H1 (cell line): ENCODE data around the gene RTEL1. TPM values are rescaled to one million over a fixed set of nuclear protein-coding genes. Genes with fewer than 3 reads are reported as not detected.

ENCODE experiments used
- BRCA1 ChIP-seq: IDR thresholded peaks from 2 replicates; pipeline ENCODE4 v1.6.1; 2012; ENCODE audit warnings: low read depth, low read length, improper control_type of control experiment
- FOSL1 ChIP-seq: IDR thresholded peaks from 2 replicates; pipeline ENCODE4 v1.6.1; 2011; ENCODE audit warnings: mild to moderate bottlenecking, low read depth, low read length, moderate library complexity; ENCODE audit not compliant: insufficient read depth
- KDM5A ChIP-seq: fragments of 200-600 bp; IDR thresholded peaks from 2 replicates; pipeline ENCODE4 v1.7.1; 2012; ENCODE audit warnings: mild to moderate bottlenecking, low read length, inconsistent platforms, mixed read lengths
- RAD21 ChIP-seq, 2 experiments: IDR thresholded peaks in 1 of 2; conservative IDR thresholded peaks in 1 of 2; 2 replicates each; pipeline ENCODE4 v1.6.1; 2011; ENCODE audit warnings: low read depth in 2 of 2, low read length in 2 of 2, improper control_type of control experiment in 1 of 2, inconsistent platforms in 1 of 2, mild to moderate bottlenecking in 1 of 2, moderate library complexity in 1 of 2
- SIN3A ChIP-seq, 2 experiments: IDR thresholded peaks in 1 of 2; conservative IDR thresholded peaks in 1 of 2; 2 replicates each; pipeline ENCODE4 v1.6.1; 2011 to 2012; ENCODE audit warnings: low read length in 2 of 2, improper control_type of control experiment in 1 of 2, low read depth in 1 of 2, mild to moderate bottlenecking in 1 of 2
- TAF1 ChIP-seq: IDR thresholded peaks from 2 replicates; pipeline ENCODE4 v1.6.1; 2011; ENCODE audit warnings: mild to moderate bottlenecking, low read depth, low read length
- TBP ChIP-seq: IDR thresholded peaks from 2 replicates; pipeline ENCODE4 v1.6.1; 2011; ENCODE audit warnings: low read depth, low read length, improper control_type of control experiment
- polyA plus RNA-seq, 7 experiments: library from polyadenylated mRNA; depleted of rRNA in 3 of 7; stranded (reverse) in 5 of 7; unstranded in 2 of 7; fragments of >200 nt in 5 of 7; fragments of 200-250 nt in 2 of 7; gene quantifications; 1 replicate in 5 of 7; 2 replicates in 1 of 7; 4 replicates in 1 of 7; pipeline versions ENCODE4 v1.2.1 to v1.2.3, GENCODE V29; 2011 to 2013; ENCODE audit warnings: missing spikeins in 2 of 7, mixed read lengths in 2 of 7
- total RNA-seq: library from RNA; stranded (reverse); fragmentation: NEBNext Ultra II Directional; extraction: Animal tissue kit (Norgen Biotek cat#: 25700); gene quantifications from 2 replicates; pipeline ENCODE4 v1.2.1, GENCODE V29; 2021

Gene RTEL1
- total and polyA plus RNA-seq, 2 of the 8 experiments (the other 6 are each of a cell fraction or from before 2014, with no cell fraction given): 16.2 to 37.1 TPM

DNA sequence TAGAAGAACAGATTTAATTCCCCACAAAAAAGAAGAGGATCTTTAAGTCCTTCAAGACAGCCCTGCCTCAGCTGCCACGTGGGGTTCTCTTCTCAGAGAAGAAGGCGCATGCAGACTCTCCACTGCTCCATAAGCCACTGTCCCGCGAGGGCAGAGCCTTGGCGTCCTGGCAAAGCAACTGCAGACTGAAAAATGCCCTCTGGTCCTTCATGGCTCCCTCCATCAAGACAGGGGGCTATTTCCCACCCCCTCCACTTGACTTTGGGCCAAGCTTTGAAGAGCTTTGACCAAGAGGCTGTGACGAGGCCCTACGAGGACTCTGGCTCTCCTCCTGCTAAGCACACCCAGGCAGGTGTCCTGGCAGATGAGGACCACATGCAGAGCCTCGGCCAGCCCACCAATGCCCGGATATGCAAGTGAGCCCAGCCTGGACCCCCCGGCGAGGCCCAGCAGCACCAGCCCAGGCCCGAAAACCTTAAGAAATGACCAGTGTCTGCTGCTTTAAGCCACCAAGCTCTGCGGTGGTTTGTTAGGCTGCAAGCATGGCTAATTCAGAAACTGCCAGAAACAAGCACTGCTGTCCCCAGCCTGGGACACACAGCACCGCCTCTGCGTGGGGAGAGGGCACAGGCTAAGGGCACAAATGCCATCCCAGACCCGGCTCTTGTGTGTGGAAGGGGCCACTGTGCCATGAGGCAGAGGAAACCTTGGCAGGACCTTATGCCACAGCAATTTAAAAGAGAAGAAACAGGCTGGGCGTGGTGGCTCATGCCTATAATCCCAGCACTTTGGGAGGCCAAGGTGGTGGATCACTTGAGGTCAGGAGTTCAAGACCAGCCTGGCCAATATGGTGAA is 47.3 kb upstream of the RTEL1 start (continued):
- TF ChIP-seq KDM5A (no peak), TAF1 (no peak), FOSL1 (no peak), TBP (no peak), SIN3A (conservative IDR thresholded peaks at IDR 0.05 in 1 of 2, IDR thresholded peaks at IDR 0.05 in 1 of 2; ENCODE audit: low read depth in 1 of 2, low read length in 2 of 2) (no peak), RAD21 (IDR thresholded peaks at IDR 0.05 in 1 of 2, conservative IDR thresholded peaks at IDR 0.05 in 1 of 2; ENCODE audit: low read depth in 2 of 2, low read length in 2 of 2) (no peak), BRCA1 (no peak)
